Stimulated activated CD4-positive, alpha-beta T cell treated with anti-CD3 and anti-CD28 coated beads, Interleukin-2, amount 100 ng/mL, for 48 hours (primary cell): ENCODE data around the gene CYFIP1.

Experiments used
- DNase-seq, 2 donors: peaks; one replicate each; pipeline ENCODE4 v3.0.0-alpha.2; 2020

CYFIP1 gene

DNA sequence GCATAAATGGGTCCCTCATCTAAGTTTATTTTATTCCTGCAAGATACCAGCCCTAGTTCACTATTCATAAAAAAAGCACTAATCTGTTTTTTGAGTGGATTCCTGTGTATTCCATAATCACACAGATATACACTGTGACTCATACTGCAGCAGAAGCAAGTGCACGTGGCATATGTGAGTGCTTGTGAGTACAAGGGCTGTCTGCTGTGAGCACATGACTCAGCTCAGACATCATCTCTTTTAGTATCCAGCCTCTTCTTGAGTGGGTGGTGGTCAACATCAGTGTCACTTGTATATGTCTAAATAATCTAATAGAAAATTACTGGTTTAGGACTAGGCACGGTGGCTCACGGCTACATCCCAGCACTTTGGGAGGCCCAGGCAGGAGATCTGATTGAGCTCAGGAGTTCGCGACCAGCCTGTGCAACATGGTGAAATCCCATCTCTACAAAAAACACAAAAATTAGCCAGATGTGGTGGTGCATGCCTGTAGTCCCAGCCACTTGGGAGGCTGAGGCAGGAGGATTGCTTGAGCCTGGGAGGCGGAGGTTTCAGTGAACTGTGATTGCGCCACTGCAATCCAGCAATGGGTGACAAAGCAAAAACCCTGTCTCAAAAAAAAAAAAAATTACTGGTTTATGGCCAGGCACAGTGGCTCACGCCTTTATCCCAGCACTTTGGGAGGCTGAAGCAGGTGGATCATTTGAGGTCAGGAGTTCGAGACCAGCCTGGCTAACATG, 91.9 kb downstream of the CYFIP1 start:
- DNase-seq, result no peak

DNA sequence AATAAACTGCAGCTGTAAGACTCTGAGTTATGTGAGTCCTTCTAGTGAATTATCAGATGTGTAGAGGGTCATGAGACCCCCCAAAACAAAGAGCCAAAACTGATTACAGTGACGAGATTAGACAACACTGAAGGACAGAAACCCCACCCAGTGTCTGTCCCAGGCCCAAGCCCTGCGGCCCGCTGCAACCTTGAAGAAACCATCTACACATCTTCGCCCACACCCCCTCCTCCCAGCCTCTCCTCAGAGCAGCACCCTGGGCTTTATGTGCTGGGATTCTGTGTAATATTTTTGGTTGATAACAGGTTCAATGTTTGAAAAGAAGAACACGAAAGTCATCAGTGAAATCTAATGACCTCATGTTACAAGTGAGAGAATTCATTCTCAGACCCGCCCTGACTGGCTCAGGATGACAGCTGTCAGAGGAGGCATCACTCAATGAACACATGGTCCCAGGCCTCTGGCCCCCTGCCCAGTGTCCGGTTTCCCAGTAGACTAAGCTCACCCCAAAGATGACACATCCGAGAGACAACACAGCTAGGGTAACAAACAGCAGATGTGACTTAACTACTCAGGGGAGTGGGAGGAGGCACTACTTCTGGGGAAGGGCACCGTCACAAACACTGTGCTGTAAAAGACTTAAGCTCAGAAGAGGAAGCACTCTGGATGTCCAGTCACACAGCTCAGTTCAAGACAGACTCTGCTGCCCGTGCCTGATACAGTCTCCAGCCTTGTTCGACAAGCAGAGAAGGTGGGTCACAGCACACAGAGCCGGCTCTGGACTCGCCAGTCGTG, 92.8 kb downstream of the CYFIP1 start:
- DNase-seq, result no peak

DNA sequence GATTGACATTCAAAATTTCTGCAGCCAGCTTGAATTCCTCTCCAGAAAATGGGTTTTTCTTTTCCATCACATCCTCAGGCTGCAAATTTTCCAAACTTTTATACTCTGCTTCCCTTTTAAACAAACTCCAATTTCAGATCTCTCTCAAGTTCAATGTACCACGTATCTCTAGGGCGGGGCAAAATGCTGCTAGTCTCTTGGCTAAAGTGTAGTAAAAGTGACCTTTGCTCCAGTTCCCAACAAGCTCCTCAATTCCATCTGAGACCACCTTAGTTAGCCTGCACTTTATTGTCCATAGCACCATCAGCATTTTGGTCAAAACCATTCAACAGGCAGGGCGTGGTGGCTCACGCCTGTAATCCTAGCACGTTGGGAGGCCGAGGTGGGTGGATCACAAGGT, 95.0 kb downstream of the CYFIP1 start:
- no peak for DNase-seq

DNA sequence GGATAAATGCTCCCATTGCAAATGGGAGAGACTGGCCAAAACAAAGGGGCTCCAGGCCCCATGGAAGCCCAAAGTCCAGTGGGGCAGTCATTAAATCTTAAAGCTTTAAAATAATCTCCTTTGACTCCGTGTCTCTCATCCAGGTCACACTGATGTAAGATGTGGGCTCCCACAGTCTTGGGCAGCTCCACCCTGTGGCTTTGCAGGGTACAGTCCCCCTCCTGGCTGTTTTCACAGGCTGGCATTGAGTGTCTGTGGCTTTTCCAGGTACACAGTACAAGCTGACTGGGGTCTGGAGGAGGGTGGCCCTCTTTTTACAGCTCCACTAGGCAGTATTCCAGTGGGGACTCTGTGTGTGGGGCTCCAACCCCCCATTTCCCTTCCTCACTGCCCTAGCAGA, 95.8 kb downstream of the CYFIP1 start:
- no peak for DNase-seq

DNA sequence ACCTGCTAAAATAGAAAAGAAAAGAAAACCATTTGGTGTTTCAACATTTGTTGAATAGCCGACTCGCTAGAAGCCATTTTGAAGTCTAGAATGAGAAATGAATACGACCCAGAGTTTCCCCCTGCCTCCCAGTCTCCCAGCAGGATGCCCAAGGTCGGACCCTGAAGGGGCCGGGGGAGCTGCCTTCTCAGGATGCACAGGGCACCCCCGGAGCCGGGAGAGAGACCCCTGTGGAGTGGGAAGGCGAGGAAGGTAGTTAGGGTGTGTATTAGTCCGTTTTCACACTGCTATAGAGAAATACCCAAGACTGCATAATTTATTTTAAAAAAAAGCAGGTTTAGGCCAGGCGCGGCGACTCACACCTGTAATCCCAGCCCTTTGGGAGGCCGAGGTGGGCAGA, 97.0 kb downstream of the CYFIP1 start:
- DNase-seq, result no peak

DNA sequence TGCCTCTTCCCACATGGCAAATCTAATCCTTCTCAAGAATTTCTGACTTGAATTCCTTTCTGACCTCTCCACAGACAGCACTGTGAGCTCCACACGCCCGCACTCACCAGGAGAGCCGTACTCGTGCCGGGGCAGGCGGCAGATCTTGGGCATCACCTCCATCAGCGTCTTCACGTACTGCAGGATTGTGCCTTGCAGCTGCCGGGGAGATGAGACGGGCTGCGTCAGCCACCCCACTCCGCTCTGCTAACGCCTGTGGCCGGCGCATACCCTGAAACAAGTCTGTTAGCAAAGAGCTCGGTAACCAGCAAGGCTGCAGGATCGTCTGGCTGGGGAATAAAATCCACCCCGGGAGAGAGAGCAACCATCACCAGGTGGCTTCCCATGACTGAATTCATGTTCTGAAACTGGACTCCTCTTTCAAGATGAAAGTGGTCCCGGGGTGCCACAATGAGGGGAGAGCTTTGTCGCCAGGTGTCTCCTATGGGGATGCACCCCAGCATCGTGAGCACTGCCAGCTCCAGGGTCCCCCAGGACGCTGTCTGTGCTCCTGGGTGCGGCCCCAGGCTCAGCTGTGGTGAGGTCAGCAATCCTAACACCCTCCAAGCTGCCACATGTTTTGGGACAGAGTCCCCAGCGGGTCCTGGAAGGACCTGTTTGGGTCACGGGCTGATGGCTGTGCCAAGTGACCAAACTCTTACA, 98.3 kb downstream of the CYFIP1 start:
- no peak for DNase-seq

DNA sequence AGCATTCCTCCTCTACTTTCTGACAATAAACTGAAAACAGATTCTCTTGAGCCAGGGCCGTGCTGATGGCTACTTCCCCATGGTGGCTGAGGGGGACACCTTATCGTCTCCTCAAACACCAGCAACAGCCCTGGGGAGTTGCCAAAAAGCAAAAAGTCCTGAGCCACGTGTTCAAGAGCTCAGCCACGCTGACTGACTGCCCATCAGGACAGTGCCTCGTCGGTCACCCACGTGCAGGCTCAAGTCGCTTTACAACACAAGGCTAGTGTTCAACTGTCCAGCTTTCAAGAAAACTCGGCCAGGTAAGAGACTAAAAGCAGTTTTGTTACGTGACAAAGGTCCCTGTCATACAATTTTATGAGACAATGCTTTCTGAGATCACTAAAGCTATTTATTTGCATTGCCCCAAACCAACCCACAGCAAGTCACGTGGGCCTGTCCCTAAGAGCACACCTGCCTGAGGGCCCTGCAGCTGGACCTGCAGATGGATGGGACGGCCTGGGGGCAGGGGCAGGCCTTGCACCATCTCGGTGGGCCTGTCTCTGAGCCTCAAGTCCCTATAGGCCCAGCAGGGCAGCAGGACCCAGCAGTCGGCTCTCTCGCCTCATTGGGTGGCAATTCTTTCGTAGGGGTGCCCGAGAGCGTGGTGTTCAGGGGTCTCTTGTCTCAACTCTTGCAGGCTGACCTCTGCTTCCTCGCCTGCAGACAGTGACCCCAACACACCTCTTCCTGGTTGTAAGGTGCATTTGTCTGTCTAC, 99.0 kb downstream of the CYFIP1 start:
- no peak for DNase-seq

DNA sequence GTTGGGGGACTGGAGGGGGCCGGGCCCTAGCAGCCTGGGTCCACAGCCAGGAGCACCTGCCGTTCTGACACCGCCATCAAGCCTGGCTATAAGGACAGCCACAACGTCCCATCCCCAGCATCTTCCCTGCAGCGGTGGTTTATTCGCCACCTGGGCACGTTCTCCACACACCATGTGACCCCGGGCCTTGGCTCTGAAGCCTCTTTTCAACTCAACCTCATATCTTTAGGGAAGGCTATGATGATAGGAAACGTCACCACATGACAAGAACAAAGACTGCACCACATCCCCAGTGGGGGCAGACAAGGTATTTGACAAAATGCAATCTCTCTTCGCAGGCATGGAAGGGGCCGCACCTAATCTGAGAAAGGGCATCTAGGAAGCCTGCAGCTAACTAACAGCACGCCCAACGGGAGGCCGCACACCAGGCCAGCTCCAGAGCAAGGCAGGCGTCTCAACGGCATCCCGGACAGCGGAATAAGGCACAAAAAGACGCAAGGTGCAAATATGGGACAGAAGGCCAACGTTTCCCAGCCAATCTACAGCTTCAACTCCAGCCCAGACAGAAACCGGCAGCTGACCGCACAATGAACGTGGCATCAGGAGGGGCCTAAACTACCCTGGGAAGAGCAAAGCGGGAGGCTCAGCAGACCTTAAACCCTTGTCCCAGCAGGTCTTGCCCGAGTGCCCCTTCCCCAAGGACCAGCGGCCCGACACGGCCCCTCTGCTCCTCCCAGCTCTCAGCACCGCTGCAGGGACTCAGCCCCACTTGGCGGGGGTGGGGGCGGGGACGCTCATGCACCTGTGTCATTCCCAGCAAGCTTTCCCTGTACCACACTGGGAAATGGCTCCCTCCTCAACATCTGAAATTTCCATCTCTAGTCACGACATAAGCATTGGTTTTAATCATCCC, 99.8 kb downstream of the CYFIP1 start:
- no peak for DNase-seq

DNA sequence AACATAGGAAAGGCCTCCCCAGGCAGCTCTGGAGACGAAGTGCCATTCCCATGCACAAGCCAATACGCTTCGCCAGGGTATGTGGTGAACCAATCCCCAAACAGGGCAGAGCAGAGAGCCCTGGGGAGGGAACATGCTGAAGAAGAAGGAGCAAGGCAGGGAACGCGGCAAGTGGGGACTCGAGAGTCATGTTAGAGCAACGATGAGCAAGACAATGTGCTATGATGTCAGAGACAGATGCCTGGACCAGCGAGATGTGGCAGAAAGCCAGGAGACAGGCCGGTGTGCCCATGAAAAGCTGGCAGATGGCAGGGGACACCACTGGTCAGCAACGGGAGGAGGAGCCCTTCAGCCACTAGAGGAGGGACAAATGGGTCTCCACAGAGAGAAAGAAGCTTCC, 102.1 kb downstream of the CYFIP1 start:
- DNase-seq, result no peak

DNA sequence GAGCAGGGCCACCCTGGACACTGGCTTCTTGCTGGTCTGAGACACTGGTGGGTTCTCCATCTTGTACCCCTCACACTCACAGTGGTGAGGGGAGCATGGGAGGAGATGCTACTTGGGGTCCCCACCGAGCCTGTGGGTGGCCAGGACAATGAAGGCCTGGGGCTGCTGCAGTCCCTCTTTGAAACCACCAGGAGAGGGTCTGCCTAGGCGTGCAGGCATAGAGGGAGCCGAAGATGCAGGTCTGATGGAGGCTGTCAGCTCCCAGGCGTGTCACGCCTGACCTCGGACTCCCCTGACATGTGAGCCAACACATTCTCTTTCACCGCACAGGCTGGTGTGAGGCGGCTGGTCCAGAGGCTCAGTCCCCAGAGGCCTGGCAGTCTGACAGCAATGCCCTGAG, 102.6 kb downstream of the CYFIP1 start:
- no peak for DNase-seq

DNA sequence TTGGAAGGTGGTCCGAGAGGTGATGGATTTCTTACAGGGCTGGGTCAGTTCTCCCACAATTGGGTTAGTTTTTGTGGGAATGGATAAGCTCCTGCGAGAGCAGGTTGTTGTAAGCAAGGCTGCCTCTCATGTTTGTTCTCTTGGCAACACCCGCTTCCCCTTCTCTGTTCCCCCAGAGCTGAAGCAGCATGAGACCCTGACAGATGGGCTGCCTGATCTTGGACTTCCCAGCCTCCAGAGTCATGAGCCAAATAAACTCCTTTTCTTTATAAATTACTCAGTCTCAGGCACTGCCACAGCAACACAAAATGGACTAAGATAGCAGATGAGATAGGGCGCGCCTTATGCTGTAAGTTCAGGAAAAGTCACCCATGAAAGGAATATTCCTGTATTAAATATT, 103.1 kb downstream of the CYFIP1 start:
- DNase-seq, result no peak

DNA sequence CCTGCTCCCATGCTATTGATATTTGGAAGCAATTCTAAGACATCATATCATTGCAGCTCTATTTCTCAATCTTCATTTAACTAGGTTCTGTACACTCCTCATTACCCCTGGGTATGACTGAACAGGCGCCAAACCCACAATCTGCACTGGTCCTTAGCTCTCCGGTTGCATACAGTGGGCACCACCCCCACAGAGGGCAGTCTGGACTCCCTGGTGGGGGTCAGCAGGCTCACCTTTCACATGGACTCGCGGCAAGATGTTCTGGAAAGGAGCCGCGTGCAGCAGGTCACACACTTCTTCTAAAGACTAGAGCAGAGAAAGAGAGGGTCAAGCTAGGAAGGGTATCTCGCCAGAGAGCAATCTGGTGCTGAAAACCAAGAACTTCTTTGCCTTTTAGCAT, 105.2 kb downstream of the CYFIP1 start:
- DNase-seq, result no peak

DNA sequence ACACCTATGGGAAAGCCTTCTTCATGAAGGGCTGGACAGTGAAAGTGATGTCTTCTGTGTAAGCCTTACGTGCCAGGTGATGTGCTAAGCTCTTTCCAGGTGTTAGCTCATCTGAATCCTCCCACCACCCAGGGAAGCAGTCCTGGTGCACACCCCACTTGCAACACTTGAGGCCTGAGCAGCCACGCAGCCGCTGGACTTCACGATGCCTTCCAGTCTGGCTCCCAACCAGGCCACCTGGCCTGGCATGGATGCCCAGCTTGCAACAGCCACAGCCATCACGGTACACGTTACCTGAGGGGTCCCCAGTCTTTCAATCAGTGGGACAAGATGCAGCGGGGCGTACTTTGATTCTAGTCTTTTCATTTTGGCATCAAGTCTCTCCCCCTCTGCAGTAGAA, 105.9 kb downstream of the CYFIP1 start:
- DNase-seq, result no peak

DNA sequence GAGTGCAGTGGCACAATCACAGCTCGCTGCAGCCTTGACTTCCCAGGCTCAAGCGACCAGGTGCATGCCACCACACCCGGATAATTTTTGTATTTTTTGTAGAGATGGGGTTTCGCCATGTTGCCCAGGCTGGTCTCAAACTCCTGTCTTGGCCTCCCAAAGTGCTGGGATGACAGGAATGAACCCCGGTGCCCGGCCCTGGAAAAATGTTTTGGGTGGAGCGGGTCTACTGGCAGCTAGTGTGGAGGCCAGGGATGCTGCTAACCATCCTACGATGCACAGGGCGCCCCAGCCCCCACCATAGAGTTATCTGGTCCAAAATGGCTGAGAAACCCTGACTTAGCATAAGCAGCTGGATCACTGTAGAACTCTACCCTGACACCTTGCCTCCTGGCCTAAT, 106.3 kb downstream of the CYFIP1 start:
- DNase-seq, result no peak

DNA sequence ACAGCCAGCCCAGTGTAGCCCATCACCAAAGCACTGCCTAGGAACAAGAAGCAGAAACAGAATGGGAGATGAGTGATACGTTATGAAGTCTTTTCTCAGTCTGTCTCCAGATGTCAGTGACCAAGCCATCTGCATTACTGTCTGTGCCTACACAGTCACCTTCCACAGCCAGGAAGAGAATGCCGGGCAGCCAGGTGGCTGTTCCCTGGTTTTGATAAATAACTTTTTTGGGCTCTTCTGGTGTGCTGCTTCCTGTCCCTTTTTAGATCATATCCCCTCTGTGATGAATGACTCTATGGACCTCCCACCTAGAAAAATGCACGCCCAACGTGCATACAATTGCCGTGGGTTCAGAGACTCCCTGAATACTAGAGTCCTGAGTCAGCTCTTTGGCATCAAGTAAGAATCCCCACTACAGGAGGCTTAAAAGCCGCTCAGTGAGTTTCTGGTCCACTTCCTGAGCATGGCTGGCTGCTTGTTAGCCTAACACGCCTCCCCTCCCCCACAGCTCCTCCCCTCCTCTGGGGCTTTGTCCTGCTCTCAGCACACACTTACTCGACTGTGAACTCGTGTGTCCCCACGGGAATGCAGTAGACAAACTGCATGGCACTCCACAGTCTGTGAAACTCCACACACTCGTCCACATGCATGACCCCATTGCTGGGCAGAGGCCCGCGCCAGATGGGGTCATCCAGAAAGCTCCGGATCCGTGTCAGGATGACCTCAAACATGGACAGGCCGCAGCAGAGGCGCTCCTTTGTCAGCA, 107.0 kb downstream of the CYFIP1 start:
- no peak for DNase-seq

DNA sequence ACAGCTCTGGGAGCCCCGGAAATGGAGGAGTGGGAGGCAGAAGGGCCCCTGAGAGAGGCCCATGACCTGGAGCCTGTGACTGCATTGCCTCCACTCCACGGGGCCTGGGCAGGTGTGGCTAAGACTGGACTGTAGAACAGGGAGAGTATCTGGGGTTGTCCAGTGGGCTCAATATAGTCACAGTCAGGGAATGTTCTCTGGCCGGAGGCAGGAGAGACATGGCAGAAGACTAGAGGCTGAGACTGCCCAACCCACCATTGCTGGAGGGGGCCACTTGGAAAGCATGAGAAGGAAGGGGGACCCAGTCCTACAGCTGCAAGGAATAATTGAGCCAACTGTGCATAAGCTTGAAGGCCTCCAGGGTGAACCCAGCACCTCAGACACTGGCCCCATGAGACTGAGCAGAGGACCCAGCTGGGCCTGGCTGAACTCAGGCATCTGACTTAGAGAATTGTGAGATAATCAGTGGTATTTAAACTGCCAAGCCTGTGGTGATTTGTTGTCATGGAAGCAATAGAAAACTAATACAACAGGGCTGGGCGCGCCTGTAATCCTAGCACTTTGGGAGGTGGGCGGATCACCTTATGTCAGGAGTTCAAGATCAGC, 108.6 kb downstream of the CYFIP1 start:
- no peak for DNase-seq

DNA sequence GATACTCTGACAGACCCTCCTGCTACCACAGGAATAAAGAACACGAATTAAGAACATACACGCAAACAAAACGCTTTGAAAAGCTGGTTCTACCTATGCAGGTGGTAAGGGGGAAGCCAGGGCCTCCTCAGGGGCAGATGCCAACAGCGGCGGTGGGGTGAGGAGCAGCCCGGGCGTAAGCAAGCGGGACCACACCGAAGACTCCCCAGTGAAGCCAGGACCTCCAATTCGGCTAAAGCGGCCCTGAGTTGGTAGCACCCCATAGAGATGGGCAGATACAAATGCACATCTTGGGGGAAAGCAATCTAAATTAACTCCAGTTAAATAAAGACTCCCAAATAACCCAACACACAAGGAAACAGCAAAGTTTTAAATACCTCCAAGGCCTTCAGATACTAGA, 109.3 kb downstream of the CYFIP1 start:
- no peak for DNase-seq

DNA sequence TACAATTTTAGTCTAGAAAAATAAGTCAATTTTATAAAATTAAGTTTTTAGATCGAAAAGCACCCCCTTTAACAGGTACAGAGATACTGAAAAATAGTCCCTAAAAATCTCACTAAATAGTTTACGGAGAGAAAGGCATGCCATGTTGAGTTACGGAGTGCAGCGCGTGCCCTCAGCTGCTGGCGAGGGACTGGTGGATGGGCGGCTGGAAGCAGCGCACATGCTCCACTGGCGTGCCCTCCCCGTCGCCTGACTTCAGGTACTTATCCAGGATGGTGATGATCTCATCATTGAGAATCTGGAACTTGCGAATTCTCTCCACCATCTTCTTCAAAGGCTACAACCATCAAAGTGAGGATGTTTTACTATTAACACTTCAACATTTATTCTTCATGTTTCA, 110.3 kb downstream of the CYFIP1 start:
- DNase-seq, result no peak

DNA sequence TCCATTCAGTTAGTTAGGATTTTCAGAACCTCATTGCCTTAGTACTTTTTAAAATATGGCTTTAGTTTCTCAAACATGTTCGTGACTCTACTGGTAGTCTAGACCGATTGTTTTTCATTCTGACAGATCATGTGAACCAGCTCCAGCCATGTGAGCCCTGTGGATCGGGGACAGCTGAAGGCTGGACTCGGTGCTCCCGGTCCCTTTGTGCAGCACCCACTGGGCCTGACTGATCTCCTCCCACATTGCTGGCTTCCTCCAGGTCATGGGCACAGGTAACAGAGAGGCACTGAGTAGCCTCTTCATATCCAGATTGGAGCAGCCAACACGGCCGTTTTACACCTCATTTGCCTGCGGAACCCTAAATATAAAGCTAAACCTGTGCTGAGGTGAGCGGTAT, 111.2 kb downstream of the CYFIP1 start:
- DNase-seq, result no peak

DNA sequence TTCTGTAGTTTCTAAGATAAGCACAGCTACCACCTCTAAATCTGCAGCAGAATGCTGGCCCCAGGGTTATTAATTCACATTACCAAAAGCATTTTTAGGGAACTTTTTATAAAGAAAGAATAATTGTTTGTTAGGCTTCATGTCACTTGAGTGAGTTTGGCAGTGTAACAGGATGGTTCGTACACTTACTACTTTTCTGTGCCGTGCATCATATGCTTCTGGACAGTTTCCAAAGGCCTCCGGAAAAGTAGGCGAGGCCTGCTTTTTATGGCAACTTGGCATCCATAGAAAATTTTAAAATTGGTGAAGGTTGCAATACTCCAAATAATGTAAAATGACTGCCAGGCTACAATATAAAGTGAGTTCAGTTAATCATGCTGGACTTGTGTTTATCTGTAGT, 111.7 kb downstream of the CYFIP1 start:
- no peak for DNase-seq

DNA sequence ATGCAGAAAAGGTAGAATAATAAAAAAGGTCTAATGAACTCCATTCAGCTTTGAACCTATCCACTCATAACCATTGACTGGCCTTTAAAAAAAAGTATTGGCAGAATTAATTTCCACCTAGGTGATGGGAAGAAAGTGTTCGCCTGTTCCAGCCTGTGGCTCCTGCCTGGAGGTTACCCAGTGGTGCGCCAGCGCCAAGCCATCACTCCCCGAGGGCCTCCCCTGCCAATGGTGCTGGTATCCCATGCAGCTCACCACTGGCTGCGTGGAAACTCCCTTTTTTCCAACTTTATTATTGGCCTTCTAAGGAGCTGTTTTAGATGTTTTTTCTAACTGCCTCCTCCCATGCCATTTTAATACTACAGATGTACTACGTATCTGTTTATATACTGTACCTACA, 112.3 kb downstream of the CYFIP1 start:
- no peak for DNase-seq
